Caco-2 (cell line): Measurements from ENCODE around the gene FAM13B. TPM values are rescaled to one million over a fixed set of nuclear protein-coding genes. Genes with fewer than 3 reads are reported as not detected.

Source experiments
- BruUV-seq: library from RNA; stranded (reverse); fragments of 400-500 nt; replicated peaks from 2 replicates; lab custom pipeline; 2021; lab: Mats Ljungman, UMichigan
- CTCF ChIA-PET: fragments of 300-600 bp; sonication (Branson Sonifier 250); formaldehyde crosslinking; loops from one replicate; lab custom pipeline; 2022; ENCODE audit warnings: antibody characterized with exemption; lab: Charles Lee
- POLR2A ChIA-PET: fragments of 300-600 bp; sonication (Branson Sonifier 250); formaldehyde crosslinking; loops from one replicate; lab custom pipeline; 2022; ENCODE audit warnings: antibody characterized with exemption; lab: Charles Lee
- DNase-seq, 2 experiments: peaks; one replicate each; pipeline versions ENCODE4 v3.0.0 to v3.0.0-alpha.2; 2020 to 2022
- H3K27me3 ChIP-seq: replicated peaks from 2 replicates; pipeline ENCODE4 v1.6.0; 2011; ENCODE audit warnings: low read length; ENCODE audit not compliant: control insufficient read depth, insufficient read depth
- H3K36me3 ChIP-seq: 2 replicates; pipeline ENCODE4 v1.5.1; 2011; ENCODE audit warnings: low read length; ENCODE audit not compliant: control insufficient read depth, insufficient read depth
- H3K4me1 ChIP-seq: fragments of 250-450 bp; sonication (Bioruptor Pico); 2 replicates; pipeline ENCODE4 v1.5.1; 2020; ENCODE audit warnings: mild to moderate bottlenecking
- H3K4me3 ChIP-seq: 2 replicates; pipeline ENCODE4 v1.5.1; 2011; ENCODE audit warnings: low read depth, mild to moderate bottlenecking, control low read depth, low read length
- H3K9me3 ChIP-seq: fragments of 250-450 bp; sonication (Bioruptor Pico); 2 replicates; pipeline ENCODE4 v1.5.1; 2020; ENCODE audit warnings: mild to moderate bottlenecking, moderate library complexity
- H3K27ac Mint-ChIP-seq: one replicate; pipeline ENCODE4 v1.8.0; 2022; ENCODE audit warnings: mixed read lengths; ENCODE audit not compliant: unreplicated experiment
- H3K27me3 Mint-ChIP-seq: one replicate; pipeline ENCODE4 v1.8.0; 2022; ENCODE audit warnings: mixed read lengths; ENCODE audit not compliant: insufficient read depth, unreplicated experiment
- H3K36me3 Mint-ChIP-seq: one replicate; pipeline ENCODE4 v1.8.0; 2022; ENCODE audit warnings: mild to moderate bottlenecking, mixed read lengths; ENCODE audit not compliant: insufficient read depth, unreplicated experiment
- H3K4me1 Mint-ChIP-seq: one replicate; pipeline ENCODE4 v1.8.0; 2022; ENCODE audit warnings: low read depth, mixed read lengths; ENCODE audit not compliant: unreplicated experiment
- H3K4me3 Mint-ChIP-seq: one replicate; pipeline ENCODE4 v1.8.0; 2022; ENCODE audit warnings: mild to moderate bottlenecking, moderate library complexity, mixed read lengths; ENCODE audit not compliant: unreplicated experiment
- H3K9me3 Mint-ChIP-seq: one replicate; pipeline ENCODE4 v1.8.0; 2022; ENCODE audit warnings: mixed read lengths; ENCODE audit not compliant: unreplicated experiment
- CTCF ChIP-seq, 2 experiments: fragments of 200-600 bp in 1 of 2; IDR thresholded peaks; 1 replicate in 1 of 2; 2 replicates in 1 of 2; pipeline versions ENCODE4 v1.5.1 to v1.8.0; 2011 to 2022; ENCODE audit warnings: antibody characterized with exemption in 1 of 2, control low read depth in 1 of 2, inconsistent platforms in 1 of 2, low read depth in 1 of 2, low read length in 1 of 2, mild to moderate bottlenecking in 1 of 2, moderate library complexity in 1 of 2; ENCODE audit not compliant: insufficient read depth in 1 of 2, severe bottlenecking in 1 of 2, unreplicated experiment in 1 of 2
- intact Hi-C: fragments of 100-400 bp; cut with micrococcal nuclease; formaldehyde crosslinking; loops from one replicate; pipeline ENCODE4 v1.10.0; 2022; ENCODE audit not compliant: unreplicated experiment
- total RNA-seq: library from RNA; stranded (reverse); gene quantifications from 2 replicates; pipeline ENCODE4 v1.2.3, GENCODE V29; 2022

Gene FAM13B
- total RNA-seq, 1 experiment from 2014 or later: 55.8 TPM

DNA sequence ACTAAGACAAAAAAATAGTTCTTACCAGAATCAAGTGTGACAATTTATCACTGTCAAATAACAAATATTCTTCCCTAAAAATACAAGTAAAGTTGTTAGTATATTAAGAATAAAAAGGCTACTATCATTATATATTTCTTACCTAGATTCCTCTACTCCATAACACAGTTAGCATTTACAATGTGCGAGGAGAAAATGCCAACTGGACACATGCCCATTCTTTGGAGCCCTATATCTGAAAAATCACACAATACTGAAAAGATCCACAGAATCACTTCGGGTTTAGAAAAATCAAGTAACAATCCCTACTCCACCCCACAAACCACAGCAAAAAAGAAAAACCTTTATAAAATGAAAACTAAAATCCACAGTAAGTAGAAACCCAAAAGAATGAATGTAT lies 72.7 kb downstream of the FAM13B start:
- POLR2A ChIA-PET: no interaction called here
- CTCF ChIA-PET: no interaction called here
- Histone ChIP-seq H3K27me3 (no peaks in the 10 kb centered on the region), H3K36me3 (peaks cover 2% of the 10 kb centered on the region), H3K4me1 (no peaks in the 10 kb centered on the region), H3K9me3 (no peaks in the 10 kb centered on the region), H3K4me3 (no peak overlapping the region)
- no peaks in the 10 kb centered on the region for H3K27me3 Mint-ChIP-seq
- no TSS peak for BruUV-seq
- intact Hi-C loops: no loop called here
- H3K4me3 Mint-ChIP-seq: no peak overlapping the region
- no peak overlapping the region for H3K27ac Mint-ChIP-seq
- peaks cover 33% of the 10 kb centered on the region for H3K36me3 Mint-ChIP-seq
- no peaks in the 10 kb centered on the region for H3K9me3 Mint-ChIP-seq
- peaks cover 7% of the 10 kb centered on the region for H3K4me1 Mint-ChIP-seq
- no peak for DNase-seq
- TF ChIP-seq CTCF (IDR thresholded peaks at IDR 0.05; ENCODE audit: insufficient read depth in 1 of 2, low read depth in 1 of 2, low read length in 1 of 2, severe bottlenecking in 1 of 2, unreplicated experiment in 1 of 2): no peak

GRCh38 chr5:137959488-137959887 lies 73.4 kb downstream of the FAM13B start:
- peaks cover 7% of the 10 kb centered on the region for H3K4me1 Mint-ChIP-seq
- BruUV-seq: no TSS peak
- Histone ChIP-seq H3K4me1 (no peaks in the 10 kb centered on the region), H3K9me3 (no peaks in the 10 kb centered on the region), H3K36me3 (peaks cover 2% of the 10 kb centered on the region), H3K27me3 (no peaks in the 10 kb centered on the region), H3K4me3 (no peak overlapping the region)
- H3K27ac Mint-ChIP-seq: no peak overlapping the region
- H3K27me3 Mint-ChIP-seq: no peaks in the 10 kb centered on the region
- intact Hi-C loops: no loop called here
- H3K4me3 Mint-ChIP-seq: no peak overlapping the region
- CTCF ChIA-PET: no interaction called here
- no peak for TF ChIP-seq CTCF (IDR thresholded peaks at IDR 0.05; ENCODE audit: insufficient read depth in 1 of 2, low read depth in 1 of 2, low read length in 1 of 2, severe bottlenecking in 1 of 2, unreplicated experiment in 1 of 2)
- POLR2A ChIA-PET: no interaction called here
- no peak for DNase-seq
- peaks cover 33% of the 10 kb centered on the region for H3K36me3 Mint-ChIP-seq
- no peaks in the 10 kb centered on the region for H3K9me3 Mint-ChIP-seq

DNA sequence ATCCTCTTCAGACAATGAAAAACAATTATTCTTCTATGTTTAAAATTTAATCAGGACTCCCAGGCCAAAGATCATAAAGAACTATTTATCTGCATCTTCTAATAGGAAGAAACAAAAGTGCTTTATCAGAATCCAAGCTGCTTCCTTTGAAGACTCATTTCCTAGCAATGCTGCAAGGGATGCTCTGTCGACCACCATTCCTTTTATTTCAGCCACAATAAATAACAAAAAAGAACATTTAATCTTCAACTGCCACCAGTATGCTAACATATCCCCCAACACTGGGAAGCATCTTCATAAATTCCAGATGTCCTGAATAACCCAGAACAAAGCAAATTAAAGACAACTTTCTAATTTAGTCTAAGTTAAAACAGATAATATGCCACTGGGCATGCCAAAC lies 74.9 kb downstream of the FAM13B start:
- H3K4me1 ChIP-seq: no peaks in the 10 kb centered on the region
- Mint-ChIP-seq H3K27me3 (no peaks in the 10 kb centered on the region), H3K27ac (no peak overlapping the region), H3K4me3 (no peak overlapping the region), H3K36me3 (peaks cover 42% of the 10 kb centered on the region), H3K4me1 (peaks cover 7% of the 10 kb centered on the region), H3K9me3 (no peaks in the 10 kb centered on the region)
- intact Hi-C loops: no loop called here
- H3K9me3 ChIP-seq: no peaks in the 10 kb centered on the region
- H3K4me3 ChIP-seq: no peak overlapping the region
- no TSS peak for BruUV-seq
- TF ChIP-seq CTCF (IDR thresholded peaks at IDR 0.05; ENCODE audit: insufficient read depth in 1 of 2, low read depth in 1 of 2, low read length in 1 of 2, severe bottlenecking in 1 of 2, unreplicated experiment in 1 of 2): no peak
- peaks cover 2% of the 10 kb centered on the region for H3K36me3 ChIP-seq
- H3K27me3 ChIP-seq: no peaks in the 10 kb centered on the region
- ChIA-PET POLR2A (no interaction called here), CTCF (no interaction called here)
- DNase-seq: no peak
